ENCODE data around the gene CD93.

CD93 gene

DNA sequence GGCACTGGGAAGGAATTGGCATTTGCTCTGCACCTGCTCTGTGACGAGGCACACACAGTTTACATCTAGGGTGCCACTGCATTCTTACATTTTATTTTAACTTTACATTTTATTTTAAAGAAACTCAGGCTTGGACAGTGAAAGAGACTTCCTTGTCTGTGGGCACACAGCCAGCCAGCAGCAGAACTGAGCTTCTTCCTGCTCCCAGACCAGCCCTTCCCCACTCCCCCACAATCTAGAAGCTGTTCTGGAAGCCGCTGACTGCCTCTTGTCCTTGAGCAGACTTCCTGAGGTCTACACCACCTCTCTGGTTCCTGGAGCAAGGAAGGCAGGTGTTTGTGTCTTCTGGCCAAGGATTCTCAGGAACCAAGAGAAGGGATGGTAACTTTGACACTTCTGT lies 27.9 kb upstream of the CD93 start:
- no peaks in the 10 kb centered on the region for H3K4me1 ChIP-seq (ENCODE audit: insufficient read depth, low read length)
- no peak overlapping the region for H3K9ac ChIP-seq (ENCODE audit: low read depth, low read length)
- H3K36me3 ChIP-seq (ENCODE audit: insufficient read depth, low read length): no peaks in the 10 kb centered on the region
- no peaks in the 10 kb centered on the region for H3K9me3 ChIP-seq (ENCODE audit: control insufficient read depth, insufficient read depth, low read length)

GRCh38 chr20:23112595-23112994 lies 26.5 kb upstream of the CD93 start:
- H3K9ac ChIP-seq (ENCODE audit: low read depth, low read length): no peak overlapping the region
- H3K4me1 ChIP-seq (ENCODE audit: insufficient read depth, low read length): no peaks in the 10 kb centered on the region

DNA sequence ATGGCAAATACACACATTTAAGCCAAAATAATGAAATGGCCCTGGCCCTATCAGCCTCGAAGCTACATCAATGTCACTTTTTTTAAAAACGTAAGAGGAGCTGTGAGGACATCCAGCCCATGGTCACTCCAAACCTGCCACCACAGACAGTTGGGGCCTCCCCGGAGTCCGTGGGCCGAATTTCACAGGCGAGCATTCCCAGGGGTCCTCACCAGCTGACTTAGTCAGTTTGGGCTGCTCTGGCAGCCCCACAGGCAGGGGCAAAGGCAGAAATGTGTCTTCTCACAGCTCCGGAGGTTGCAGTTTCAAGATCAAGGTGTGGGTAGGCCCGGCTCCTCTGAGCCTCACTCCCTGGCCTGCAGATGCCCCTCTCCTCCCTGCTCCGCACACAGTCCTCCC lies 25.8 kb upstream of the CD93 start:
- Histone ChIP-seq H3K4me1 (ENCODE audit: insufficient read depth, low read length) (no peaks in the 10 kb centered on the region), H3K9me3 (ENCODE audit: control insufficient read depth, insufficient read depth, low read length) (no peaks in the 10 kb centered on the region), H3K9ac (ENCODE audit: low read depth, low read length) (no peak overlapping the region), H3K36me3 (ENCODE audit: insufficient read depth, low read length) (no peaks in the 10 kb centered on the region)

More at GRCh38 chr20:23112595-23112994, 26.5 kb upstream of the CD93 start:
- no peaks in the 10 kb centered on the region for H3K36me3 ChIP-seq (ENCODE audit: insufficient read depth, low read length)
- no peaks in the 10 kb centered on the region for H3K9me3 ChIP-seq (ENCODE audit: control insufficient read depth, insufficient read depth, low read length)

DNA sequence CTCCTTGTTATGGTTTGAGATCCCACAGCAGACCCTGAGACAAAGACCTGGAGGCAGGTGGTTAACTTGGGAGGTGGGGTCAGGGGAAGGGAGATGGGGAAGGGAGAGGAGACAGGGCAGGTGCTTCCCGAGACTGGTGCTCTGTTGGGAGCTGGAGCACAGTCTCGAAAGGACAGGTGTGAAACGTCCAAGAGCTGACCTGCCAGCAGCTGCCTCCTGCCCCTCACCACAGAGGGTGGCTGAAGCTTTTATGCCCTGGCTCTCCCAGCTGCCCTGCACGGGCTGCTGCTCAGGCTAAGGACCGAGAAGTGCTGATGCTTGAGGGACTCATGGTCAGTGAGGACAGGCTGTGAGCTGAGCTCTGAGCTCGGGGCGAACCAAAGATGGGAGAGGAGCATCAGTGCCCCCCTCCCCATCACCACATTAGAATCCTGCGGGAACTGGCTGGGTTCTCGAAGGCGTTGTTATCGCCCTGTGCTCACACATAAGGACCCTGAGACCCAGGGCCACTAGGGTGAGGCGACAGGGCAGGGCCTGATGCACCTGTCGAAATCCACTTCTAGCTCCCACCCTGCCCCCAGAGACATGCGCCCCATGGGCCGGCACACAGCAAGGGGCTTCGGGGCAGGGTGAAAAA lies 25.3 kb upstream of the CD93 start:
- no peaks in the 10 kb centered on the region for H3K36me3 ChIP-seq (ENCODE audit: insufficient read depth, low read length)
- no peak overlapping the region for H3K9ac ChIP-seq (ENCODE audit: low read depth, low read length)
- H3K9me3 ChIP-seq (ENCODE audit: control insufficient read depth, insufficient read depth, low read length): no peaks in the 10 kb centered on the region
- no peaks in the 10 kb centered on the region for H3K4me1 ChIP-seq (ENCODE audit: insufficient read depth, low read length)

GRCh38 chr20:23108871-23109270 lies 22.7 kb upstream of the CD93 start:
- Histone ChIP-seq H3K36me3 (ENCODE audit: insufficient read depth, low read length) (no peaks in the 10 kb centered on the region), H3K9ac (ENCODE audit: low read depth, low read length) (no peak overlapping the region), H3K9me3 (ENCODE audit: control insufficient read depth, insufficient read depth, low read length) (no peaks in the 10 kb centered on the region), H3K4me1 (ENCODE audit: insufficient read depth, low read length) (no peaks in the 10 kb centered on the region)

- H3K9ac ChIP-seq (ENCODE audit: low read depth, low read length): no peak overlapping the region
- H3K4me1 ChIP-seq (ENCODE audit: insufficient read depth, low read length): no peaks in the 10 kb centered on the region
- no peaks in the 10 kb centered on the region for H3K36me3 ChIP-seq (ENCODE audit: insufficient read depth, low read length)
Measured at GRCh38 chr20:23107466-23107865, 21.3 kb upstream of the CD93 start.

GRCh38 chr20:23106271-23106851 lies 20.2 kb upstream of the CD93 start:
- no peaks in the 10 kb centered on the region for H3K36me3 ChIP-seq (ENCODE audit: insufficient read depth, low read length)
- no peak overlapping the region for H3K9ac ChIP-seq (ENCODE audit: low read depth, low read length)
- H3K9me3 ChIP-seq (ENCODE audit: control insufficient read depth, insufficient read depth, low read length): no peaks in the 10 kb centered on the region
- no peaks in the 10 kb centered on the region for H3K4me1 ChIP-seq (ENCODE audit: insufficient read depth, low read length)

More at GRCh38 chr20:23107466-23107865, 21.3 kb upstream of the CD93 start:
- H3K9me3 ChIP-seq (ENCODE audit: control insufficient read depth, insufficient read depth, low read length): no peaks in the 10 kb centered on the region

DNA sequence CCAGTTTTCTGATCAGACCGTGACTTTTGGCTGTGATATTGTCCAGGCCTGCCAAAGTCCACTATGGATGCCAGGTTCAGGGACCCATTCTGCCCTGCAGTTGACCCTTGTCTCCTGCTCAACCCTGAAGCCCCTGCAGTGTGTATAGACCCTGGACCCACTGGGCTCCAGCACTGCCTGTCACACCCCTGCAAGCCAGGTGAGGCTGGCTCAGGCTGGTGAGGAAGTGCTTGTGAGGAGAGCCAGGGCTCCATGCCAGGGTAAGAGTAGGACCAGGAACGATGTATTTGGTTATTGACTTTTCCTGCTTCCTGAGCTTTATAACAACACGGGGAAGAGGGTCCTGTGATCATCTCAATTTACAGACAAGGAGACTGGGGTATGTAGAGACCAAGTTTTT lies 19.1 kb upstream of the CD93 start:
- Histone ChIP-seq H3K9ac (ENCODE audit: low read depth, low read length) (no peak overlapping the region), H3K36me3 (ENCODE audit: insufficient read depth, low read length) (no peaks in the 10 kb centered on the region), H3K9me3 (ENCODE audit: control insufficient read depth, insufficient read depth, low read length) (no peaks in the 10 kb centered on the region), H3K4me1 (ENCODE audit: insufficient read depth, low read length) (no peaks in the 10 kb centered on the region)

DNA sequence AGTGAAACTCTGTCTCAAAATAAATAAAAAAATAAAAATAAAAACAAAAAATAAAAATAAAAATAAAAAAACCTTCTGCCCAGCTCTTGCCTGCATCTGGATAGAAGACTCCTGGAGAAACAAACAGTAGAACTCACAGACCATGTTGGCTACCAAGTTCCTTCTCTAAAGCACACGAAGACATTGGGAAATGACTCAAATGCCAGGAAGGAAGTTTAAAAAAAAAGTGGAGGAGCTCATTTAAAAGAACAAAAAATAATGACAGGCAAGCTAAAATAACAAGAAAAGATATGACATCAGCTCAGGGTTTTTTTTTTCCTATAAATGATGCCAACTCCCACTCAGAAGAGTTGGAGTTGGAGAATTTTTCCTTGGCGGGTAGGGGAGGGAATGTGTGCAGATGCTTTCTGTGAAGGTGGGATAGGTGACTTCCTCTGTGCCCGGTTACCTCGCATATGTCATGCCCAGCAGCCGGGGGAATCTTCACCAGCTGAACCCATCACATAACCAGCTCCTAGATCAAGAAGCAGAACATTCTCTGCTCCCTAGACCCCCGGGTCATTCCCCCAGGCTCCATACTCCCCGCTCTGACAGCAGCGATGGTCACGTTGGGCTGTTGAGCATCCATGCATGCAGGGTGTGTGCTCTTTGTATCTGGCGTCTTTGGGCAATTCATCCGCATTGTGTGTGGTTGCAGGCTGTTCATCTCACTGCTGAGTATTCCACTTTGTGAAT lies 17.3 kb upstream of the CD93 start:
- Histone ChIP-seq H3K9ac (ENCODE audit: low read depth, low read length) (no peak overlapping the region), H3K9me3 (ENCODE audit: control insufficient read depth, insufficient read depth, low read length) (no peaks in the 10 kb centered on the region), H3K36me3 (ENCODE audit: insufficient read depth, low read length) (no peaks in the 10 kb centered on the region), H3K4me1 (ENCODE audit: insufficient read depth, low read length) (no peaks in the 10 kb centered on the region)

GRCh38 chr20:23101696-23102406 lies 15.7 kb upstream of the CD93 start:
- no peaks in the 10 kb centered on the region for H3K4me1 ChIP-seq (ENCODE audit: insufficient read depth, low read length)
- no peak overlapping the region for H3K9ac ChIP-seq (ENCODE audit: low read depth, low read length)
- no peaks in the 10 kb centered on the region for H3K36me3 ChIP-seq (ENCODE audit: insufficient read depth, low read length)
- no peaks in the 10 kb centered on the region for H3K9me3 ChIP-seq (ENCODE audit: control insufficient read depth, insufficient read depth, low read length)

DNA sequence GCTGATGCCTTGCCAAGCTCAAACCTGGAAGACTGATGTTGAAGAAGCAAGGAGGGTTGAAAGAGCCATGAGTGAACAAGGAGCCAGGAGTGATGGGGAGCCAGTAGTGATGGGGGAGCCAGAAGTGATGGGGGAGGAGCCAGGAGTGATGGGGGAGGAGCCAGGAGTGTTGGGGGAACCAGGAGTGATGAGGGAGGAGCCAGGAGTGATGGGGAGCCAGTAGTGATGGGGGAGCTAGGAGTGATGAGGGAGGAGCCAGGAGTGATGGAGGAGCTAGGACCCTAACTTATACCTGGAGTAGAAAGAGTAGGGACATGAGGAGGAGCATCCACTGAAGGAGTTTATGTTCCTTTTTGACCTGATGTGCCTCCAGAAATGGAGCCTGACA lies 14.6 kb upstream of the CD93 start:
- no peak overlapping the region for H3K9ac ChIP-seq (ENCODE audit: low read depth, low read length)
- no peaks in the 10 kb centered on the region for H3K4me1 ChIP-seq (ENCODE audit: insufficient read depth, low read length)
- no peaks in the 10 kb centered on the region for H3K9me3 ChIP-seq (ENCODE audit: control insufficient read depth, insufficient read depth, low read length)
- H3K36me3 ChIP-seq (ENCODE audit: insufficient read depth, low read length): no peaks in the 10 kb centered on the region

- H3K4me1 ChIP-seq (ENCODE audit: insufficient read depth, low read length): no peaks in the 10 kb centered on the region
- H3K9ac ChIP-seq (ENCODE audit: low read depth, low read length): no peak overlapping the region
- no peaks in the 10 kb centered on the region for H3K9me3 ChIP-seq (ENCODE audit: control insufficient read depth, insufficient read depth, low read length)
- H3K36me3 ChIP-seq (ENCODE audit: insufficient read depth, low read length): no peaks in the 10 kb centered on the region
Measured at GRCh38 chr20:23099791-23100719, 13.9 kb upstream of the CD93 start.

DNA sequence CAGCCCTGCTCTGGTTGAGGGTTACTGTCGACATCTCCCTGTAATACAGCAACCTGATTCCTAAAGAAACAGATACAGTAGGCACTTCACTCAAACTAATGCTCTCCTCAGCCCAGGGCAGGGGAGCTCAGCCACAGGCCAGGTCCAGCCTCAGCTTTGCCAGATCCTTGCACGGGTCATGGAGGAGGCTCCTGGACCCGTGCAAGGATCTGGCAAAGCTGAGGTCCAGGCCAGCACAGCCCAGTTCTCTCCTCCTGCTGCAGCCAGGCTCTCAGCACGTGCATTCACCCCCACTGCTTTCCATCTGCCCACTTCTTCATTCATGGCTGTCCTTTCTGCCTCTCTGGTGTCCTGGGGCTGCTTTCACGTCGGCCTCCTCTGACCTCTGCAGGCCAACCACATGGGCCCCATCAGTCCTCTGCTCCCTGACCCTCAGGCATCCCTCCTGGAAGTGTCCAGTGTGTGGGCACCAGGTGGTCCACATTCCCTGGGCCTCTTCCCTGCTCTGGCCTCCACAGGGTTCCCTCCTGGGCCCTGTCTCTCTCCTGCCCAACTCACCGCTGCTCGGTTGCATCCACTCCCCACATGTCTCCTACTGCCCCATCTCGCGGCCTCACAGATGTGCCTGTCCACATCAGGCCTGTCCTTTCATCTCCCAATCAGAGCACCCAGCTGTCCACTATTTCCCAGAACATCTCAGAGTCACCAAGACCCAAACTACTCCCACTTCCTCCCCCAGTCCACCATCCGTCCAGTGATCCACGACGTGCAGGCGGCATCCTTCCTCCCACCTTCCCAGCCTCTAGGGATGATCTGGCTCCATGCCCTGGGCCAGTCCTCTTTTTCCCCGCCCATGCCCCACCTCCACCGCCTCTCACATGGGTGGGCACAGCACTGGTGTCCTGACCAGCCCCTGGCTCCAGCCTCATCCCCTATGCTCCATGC lies 11.8 kb upstream of the CD93 start:
- Histone ChIP-seq H3K36me3 (ENCODE audit: insufficient read depth, low read length) (no peaks in the 10 kb centered on the region), H3K9me3 (ENCODE audit: control insufficient read depth, insufficient read depth, low read length) (no peaks in the 10 kb centered on the region), H3K4me1 (ENCODE audit: insufficient read depth, low read length) (no peaks in the 10 kb centered on the region)

More for the DNA sequence above, 11.8 kb upstream of the CD93 start:
- no peak overlapping the region for H3K9ac ChIP-seq (ENCODE audit: low read depth, low read length)
